Colonic mucosa (tissue), 4 donors: ENCODE measurements around the gene CYB561. TPM values are rescaled to one million over a fixed set of nuclear protein-coding genes. Genes with fewer than 3 reads are reported as not detected.

Experiments
- DNase-seq: peaks from one replicate; pipeline ENCODE4 v3.0.0-alpha.2; 2020
- H3K27ac ChIP-seq: fragments of 200-600 bp; one replicate; pipeline ENCODE4 v1.8.0; 2021
- H3K27me3 ChIP-seq: fragments of 200-600 bp; one replicate; pipeline ENCODE4 v1.8.0; 2021
- H3K36me3 ChIP-seq: fragments of 200-600 bp; one replicate; pipeline ENCODE4 v1.8.0; 2021
- H3K4me1 ChIP-seq: fragments of 200-600 bp; one replicate; pipeline ENCODE4 v1.8.0; 2021; ENCODE audit warnings: mild to moderate bottlenecking
- H3K4me3 ChIP-seq: fragments of 200-600 bp; one replicate; pipeline ENCODE4 v1.8.0; 2021
- H3K9ac ChIP-seq, 2 donors: one replicate each; pipeline ENCODE4 v1.7.0; 2013; ENCODE audit warnings: control low read depth in 2 of 2, low read depth in 2 of 2, low read length in 2 of 2
- H3K9me3 ChIP-seq: fragments of 200-600 bp; one replicate; pipeline ENCODE4 v1.8.0; 2021
- CTCF ChIP-seq: fragments of 200-600 bp; IDR thresholded peaks from one replicate; pipeline ENCODE4 v1.8.0; 2022; ENCODE audit warnings: antibody characterized with exemption, mild to moderate bottlenecking
- intact Hi-C: fragments of 100-400 bp; cut with DNase I; formaldehyde crosslinking; loops from one replicate; pipeline ENCODE4 v1.14.1; 2022
- total RNA-seq, 2 donors: library from RNA; stranded (reverse); fragmentation: NEBNext Ultra II Directional in 1 of 2; extraction: Animal tissue kit (Norgen Biotek cat#: 25700) in 1 of 2; gene quantifications; one replicate each; pipeline ENCODE4 v1.2.1, GENCODE V29; 2021
- donor health status: healthy.
- donor health status: DM: no; HTN: no; CAD: no.
- donor health status: DM: no; HTN: no; CAD: no.

Gene CYB561
- total RNA-seq, 2 donors from 2014 or later: 60.1 to 90.6 TPM

- no peak for TF ChIP-seq CTCF
- Histone ChIP-seq H3K27ac (no peak overlapping the region), H3K9ac (no peak overlapping the region), H3K27me3 (no peaks in the 10 kb centered on the region), H3K4me1 (no peaks in the 10 kb centered on the region), H3K36me3 (no peaks in the 10 kb centered on the region), H3K9me3 (no peaks in the 10 kb centered on the region), H3K4me3 (no peak overlapping the region)
- no peak for DNase-seq
- intact Hi-C loops: no loop called here
Measured at GRCh38 chr17:63412234-63412633, 33.9 kb downstream of the CYB561 start.

- TF ChIP-seq CTCF: no peak
- Histone ChIP-seq H3K27ac (no peak overlapping the region), H3K9me3 (no peaks in the 10 kb centered on the region), H3K9ac (no peak overlapping the region), H3K36me3 (no peaks in the 10 kb centered on the region), H3K27me3 (no peaks in the 10 kb centered on the region), H3K4me3 (no peak overlapping the region), H3K4me1 (no peaks in the 10 kb centered on the region)
- intact Hi-C loops: loop anchor here (2.0 to 10.0 kb wide), 3 partner anchors 325 to 733 kb away; no protein-coding TSS in a partner anchor
- no peak for DNase-seq
Measured at GRCh38 chr17:63407741-63408330, 38.3 kb downstream of the CYB561 start.

GRCh38 chr17:63406689-63407330 lies 39.3 kb downstream of the CYB561 start:
- H3K27me3 ChIP-seq: no peaks in the 10 kb centered on the region
- intact Hi-C loops: loop anchor here (2.0 to 10.0 kb wide), 3 partner anchors 324 to 732 kb away; no protein-coding TSS in a partner anchor
- peak; percentile 82 for TF ChIP-seq CTCF
- no peaks in the 10 kb centered on the region for H3K36me3 ChIP-seq
- no peaks in the 10 kb centered on the region for H3K4me1 ChIP-seq
- DNase-seq: peak; percentile 84
- H3K27ac ChIP-seq: no peak overlapping the region
- H3K9ac ChIP-seq: no peak overlapping the region
- no peak overlapping the region for H3K4me3 ChIP-seq
- H3K9me3 ChIP-seq: no peaks in the 10 kb centered on the region

GRCh38 chr17:63405741-63406261 lies 40.3 kb downstream of the CYB561 start:
- no peak for DNase-seq
- Histone ChIP-seq H3K27ac (no peak overlapping the region), H3K4me3 (no peak overlapping the region), H3K4me1 (no peaks in the 10 kb centered on the region), H3K9ac (no peak overlapping the region), H3K36me3 (no peaks in the 10 kb centered on the region), H3K27me3 (no peaks in the 10 kb centered on the region), H3K9me3 (no peaks in the 10 kb centered on the region)
- TF ChIP-seq CTCF: peak; percentile 87
- intact Hi-C loops: loop anchor here (2.0 to 10.0 kb wide), 3 partner anchors 323 to 731 kb away; no protein-coding TSS in a partner anchor

GRCh38 chr17:63405020-63405419 lies 41.1 kb downstream of the CYB561 start:
- no peak overlapping the region for H3K9ac ChIP-seq
- no peak for DNase-seq
- H3K4me3 ChIP-seq: no peak overlapping the region
- no peaks in the 10 kb centered on the region for H3K27me3 ChIP-seq
- H3K36me3 ChIP-seq: no peaks in the 10 kb centered on the region
- TF ChIP-seq CTCF: no peak
- H3K9me3 ChIP-seq: no peaks in the 10 kb centered on the region
- H3K4me1 ChIP-seq: no peaks in the 10 kb centered on the region
- no peak overlapping the region for H3K27ac ChIP-seq
- intact Hi-C loops: loop anchor here (5.0 to 10.0 kb wide), 2 partner anchors 703 to 730 kb away; no protein-coding TSS in a partner anchor
